Activated naive CD8-positive, alpha-beta T cell treated with anti-CD3 and anti-CD28 coated beads, Interleukin-2, amount 10 ng/mL, durations not matched to agents 7 days and 5 days (primary cell): ENCODE data around the gene CYB561A3. TPM values are rescaled to one million over a fixed set of nuclear protein-coding genes. Genes with fewer than 3 reads are reported as not detected.

Source experiments
- ATAC-seq: fragments of 150-1000 bp; cut with Tn5 transposase; one replicate; pipeline ENCODE4 v1.10.0; 2021; ENCODE audit warnings: low read depth, moderate library complexity
- POLR2A ChIA-PET: fragments of 350-600 bp; sonication (Branson Sonifier 250); formaldehyde crosslinking; loops from one replicate; lab custom pipeline; 2021; ENCODE audit warnings: antibody characterized with exemption; lab: Charles Lee
- DNase-seq: peaks from one replicate; pipeline ENCODE4 v3.0.0; 2021
- H3K27ac Mint-ChIP-seq: one replicate; pipeline ENCODE4 v1.8.0; 2022; ENCODE audit warnings: mild to moderate bottlenecking, mixed read lengths
- H3K27me3 Mint-ChIP-seq: one replicate; pipeline ENCODE4 v1.8.0; 2022; ENCODE audit warnings: mild to moderate bottlenecking, moderate library complexity, mixed read lengths
- H3K36me3 Mint-ChIP-seq: one replicate; pipeline ENCODE4 v1.8.0; 2021; ENCODE audit warnings: mild to moderate bottlenecking, mixed read lengths
- H3K4me1 Mint-ChIP-seq: one replicate; pipeline ENCODE4 v1.8.0; 2021; ENCODE audit warnings: mixed read lengths
- H3K4me3 Mint-ChIP-seq: one replicate; pipeline ENCODE4 v1.8.0; 2022; ENCODE audit warnings: mild to moderate bottlenecking, moderate library complexity, mixed read lengths
- H3K9me3 Mint-ChIP-seq: one replicate; pipeline ENCODE4 v1.8.0; 2021; ENCODE audit warnings: mixed read lengths
- total RNA-seq, 2 experiments: library from RNA; stranded (reverse); gene quantifications; one replicate each; pipeline ENCODE4 v1.2.3, GENCODE V29; 2021

The CYB561A3 gene
- total RNA-seq, 2 experiments from 2014 or later = 43.6 to 44.7 TPM

DNA sequence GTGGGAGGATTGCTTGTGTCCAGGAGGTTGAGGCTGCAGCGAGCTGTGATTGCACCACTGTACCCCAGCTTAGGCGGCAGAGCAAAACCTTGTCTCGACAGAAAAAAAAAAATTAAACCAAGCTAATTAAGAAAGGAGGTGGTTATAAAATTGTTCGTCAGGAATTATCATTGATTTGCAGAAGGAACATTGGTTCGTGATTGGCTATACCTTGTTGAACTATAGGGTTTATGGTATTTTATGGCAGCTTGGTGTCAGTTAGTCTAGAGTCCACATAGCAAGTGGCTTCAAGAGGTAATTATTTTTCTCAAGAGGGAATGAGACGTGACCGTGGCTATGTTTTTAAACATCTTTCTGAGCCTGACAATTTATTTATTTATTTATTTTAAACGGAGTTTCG, 19.2 kb upstream of the CYB561A3 start:
- ATAC-seq = no peak
- no peak for DNase-seq
- no peak overlapping the region for H3K4me3 Mint-ChIP-seq

DNA sequence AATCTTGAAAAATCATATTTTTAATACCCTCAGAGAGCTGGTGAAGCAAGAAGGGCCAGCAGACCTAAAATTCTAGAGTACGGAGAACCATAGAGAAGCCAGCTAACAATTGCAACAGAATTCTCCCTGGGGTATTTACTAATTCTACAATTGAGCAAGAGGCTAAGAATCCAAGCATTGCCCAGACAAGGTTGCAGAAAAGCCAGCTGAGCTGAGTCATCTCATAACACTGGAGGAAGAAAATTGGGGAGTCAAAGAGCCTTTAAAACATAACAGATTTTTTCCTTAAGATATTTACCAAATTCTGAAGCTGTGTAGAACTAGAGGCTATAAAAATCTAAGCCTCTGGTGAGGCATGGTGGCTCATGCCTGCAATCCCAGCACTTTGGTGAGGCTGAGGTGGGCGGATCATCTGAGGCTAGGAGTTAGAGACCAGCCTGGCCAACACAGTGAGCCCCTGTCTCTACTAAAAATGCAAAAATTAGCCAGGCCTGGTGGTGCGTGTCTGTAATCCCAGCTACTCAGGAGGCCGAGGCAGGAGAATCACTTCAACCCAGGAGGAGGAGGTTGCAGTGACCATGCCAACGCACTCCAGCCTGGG, 17.1 kb upstream of the CYB561A3 start:
- no peak overlapping the region for H3K4me3 Mint-ChIP-seq
- H3K27me3 Mint-ChIP-seq = no peaks in the 10 kb centered on the region
- POLR2A ChIA-PET = interaction anchor here (1.2 kb wide), 1 partner anchor 17 kb away, joined by 5 read pairs; the partner anchor contains the start of genes CYB561A3 and TMEM138
- peaks cover 12% of the 10 kb centered on the region for H3K36me3 Mint-ChIP-seq
- no peaks in the 10 kb centered on the region for H3K4me1 Mint-ChIP-seq
- DNase-seq (no peak), ATAC-seq (no peak)
- peaks cover 2% of the 10 kb centered on the region for H3K9me3 Mint-ChIP-seq
- no peak overlapping the region for H3K27ac Mint-ChIP-seq

More for the DNA sequence above, 19.2 kb upstream of the CYB561A3 start:
- H3K36me3 Mint-ChIP-seq = no peaks in the 10 kb centered on the region
- no peaks in the 10 kb centered on the region for H3K27me3 Mint-ChIP-seq
- peaks cover 3% of the 10 kb centered on the region for H3K4me1 Mint-ChIP-seq
- POLR2A ChIA-PET = interaction anchor here (1.4 kb wide), 1 partner anchor 45 kb away, joined by 5 read pairs; no protein-coding TSS in a partner anchor
- H3K9me3 Mint-ChIP-seq = no peaks in the 10 kb centered on the region
- H3K27ac Mint-ChIP-seq = no peak overlapping the region

DNA sequence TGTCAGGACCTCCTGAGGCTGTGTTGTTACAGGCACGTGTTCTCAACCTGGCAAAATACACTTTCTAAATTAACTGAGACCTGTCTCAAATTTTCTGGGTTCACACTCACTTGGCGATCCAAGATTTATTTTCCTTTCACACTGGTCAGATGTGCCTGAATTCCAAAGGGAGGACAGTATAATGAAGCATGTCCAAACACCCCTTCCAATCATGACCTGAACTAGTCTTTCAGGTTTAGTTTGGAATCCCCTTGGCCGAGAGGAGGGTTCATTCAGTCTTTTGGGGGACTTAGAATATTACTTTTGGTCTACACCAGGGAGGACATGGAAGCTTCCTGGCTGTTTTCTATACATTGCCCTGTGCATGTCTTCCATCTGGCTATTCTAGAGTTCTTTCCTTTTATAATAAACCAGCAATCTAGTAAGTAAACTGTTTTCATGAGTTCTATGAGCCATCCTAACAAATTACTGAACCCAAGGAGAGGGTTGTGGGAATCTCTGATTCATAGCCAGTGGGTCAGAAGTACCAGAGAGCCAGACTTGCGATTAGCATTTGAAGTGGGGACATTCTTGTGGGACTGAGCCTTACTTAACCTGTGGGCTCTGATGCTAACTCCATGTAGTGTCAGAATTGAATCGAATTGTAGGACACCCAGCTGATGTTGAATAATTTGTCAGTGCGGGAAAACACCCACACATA, 15.9 kb upstream of the CYB561A3 start:
- DNase-seq = no peak
- H3K27ac Mint-ChIP-seq = no peak overlapping the region
- H3K4me3 Mint-ChIP-seq = no peak overlapping the region
- peaks cover 16% of the 10 kb centered on the region for H3K36me3 Mint-ChIP-seq
- no peaks in the 10 kb centered on the region for H3K27me3 Mint-ChIP-seq
- H3K4me1 Mint-ChIP-seq = no peaks in the 10 kb centered on the region
- ATAC-seq = no peak
- peaks cover 2% of the 10 kb centered on the region for H3K9me3 Mint-ChIP-seq
- POLR2A ChIA-PET = interaction anchor here (1.2 kb wide), 1 partner anchor 15 kb away, joined by 5 read pairs; the partner anchor contains the start of genes CYB561A3 and TMEM138

DNA sequence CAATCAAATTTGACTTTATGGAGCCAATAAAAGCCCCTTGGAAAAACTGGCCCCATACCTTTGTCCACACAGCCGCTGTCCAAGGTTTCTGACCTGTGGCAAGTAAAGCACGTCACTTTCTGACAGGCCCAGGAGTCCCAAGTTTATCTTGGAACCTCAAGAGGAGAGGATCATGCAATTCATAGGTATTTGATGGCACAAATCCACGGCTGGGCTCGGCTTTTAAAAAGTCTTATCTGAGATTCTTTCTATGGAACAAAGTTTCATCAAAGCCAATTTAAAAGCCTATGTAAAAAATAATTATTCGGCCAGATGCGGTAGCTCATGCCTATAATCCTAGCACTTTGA, 14.1 kb upstream of the CYB561A3 start:
- ATAC-seq = no peak
- H3K27ac Mint-ChIP-seq = no peak overlapping the region
- H3K9me3 Mint-ChIP-seq = peaks cover 2% of the 10 kb centered on the region
- no peaks in the 10 kb centered on the region for H3K27me3 Mint-ChIP-seq
- no peak for DNase-seq
- H3K4me1 Mint-ChIP-seq = no peaks in the 10 kb centered on the region
- POLR2A ChIA-PET = no interaction called here
- peaks cover 25% of the 10 kb centered on the region for H3K36me3 Mint-ChIP-seq
- H3K4me3 Mint-ChIP-seq = no peak overlapping the region

- Mint-ChIP-seq H3K4me3 (no peak overlapping the region), H3K27ac (no peak overlapping the region), H3K36me3 (peaks cover 45% of the 10 kb centered on the region), H3K9me3 (peaks cover 2% of the 10 kb centered on the region), H3K4me1 (peaks cover 8% of the 10 kb centered on the region), H3K27me3 (no peaks in the 10 kb centered on the region)
- DNase-seq (no peak), ATAC-seq (no peak)
- POLR2A ChIA-PET = interaction anchor here (1.3 to 3.7 kb wide), 2 partner anchors 11 to 39 kb away, joined by 3 to 17 read pairs; partner anchors contain the start of genes CYB561A3 and TMEM138
Measured at GRCh38 chr11:61372659-61373420, 11.2 kb upstream of the CYB561A3 start.

- H3K27me3 Mint-ChIP-seq = no peaks in the 10 kb centered on the region
Measured at GRCh38 chr11:61370349-61371005, 8.8 kb upstream of the CYB561A3 start.

DNA sequence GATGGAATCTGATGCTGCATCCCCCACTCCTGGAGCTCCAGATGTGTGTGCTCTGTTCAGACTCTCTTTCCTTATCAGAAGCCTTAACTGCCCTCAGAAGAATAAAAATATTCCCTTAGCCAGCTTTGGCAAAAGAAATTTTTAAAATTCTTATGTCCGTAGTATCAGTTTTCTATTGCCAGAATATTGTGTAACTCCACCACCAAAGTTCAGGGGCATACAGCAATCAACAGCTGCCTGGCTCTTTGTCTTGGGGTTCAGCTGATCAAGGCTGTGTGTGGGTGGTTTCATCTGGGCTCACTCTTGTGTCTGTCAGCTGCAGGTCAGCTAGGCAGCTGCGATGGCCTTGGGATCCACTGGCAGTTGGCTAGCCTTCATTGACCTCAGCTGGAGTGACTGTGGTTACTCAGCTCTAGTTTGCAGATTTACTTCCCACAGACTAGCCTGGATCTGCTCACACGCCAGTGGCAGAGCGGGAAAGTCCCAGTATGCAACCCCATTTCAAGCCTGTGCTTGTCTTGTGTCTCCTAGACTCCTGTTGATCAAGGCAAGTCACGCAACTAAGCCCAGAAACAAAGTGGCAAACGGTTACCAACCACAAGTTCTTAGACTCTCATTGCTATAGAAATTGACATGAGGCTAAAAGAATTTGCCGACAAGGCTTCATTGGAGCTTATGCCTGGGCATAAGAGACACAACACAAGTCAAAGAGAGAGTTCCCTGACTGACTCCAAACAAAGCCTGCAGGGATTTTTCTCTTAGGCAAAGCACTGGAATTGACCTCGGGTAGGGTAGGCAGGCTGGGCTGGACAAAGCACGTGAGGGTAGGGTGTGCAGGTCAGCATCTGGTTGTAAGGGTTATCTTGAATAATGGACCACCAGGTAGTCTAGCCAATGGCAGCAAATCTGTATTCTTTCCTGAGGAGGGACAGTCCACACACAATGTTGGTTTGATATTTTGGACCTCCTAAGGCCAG, 8.0 kb upstream of the CYB561A3 start:
- peaks cover 9% of the 10 kb centered on the region for H3K4me1 Mint-ChIP-seq
- H3K27ac Mint-ChIP-seq = no peak overlapping the region
- ATAC-seq (no peak), DNase-seq (no peak)
- peaks cover 39% of the 10 kb centered on the region for H3K36me3 Mint-ChIP-seq
- no peaks in the 10 kb centered on the region for H3K27me3 Mint-ChIP-seq
- POLR2A ChIA-PET = interaction anchor here (3.7 kb wide), 1 partner anchor 8 kb away, joined by 17 read pairs; the partner anchor contains the start of genes CYB561A3 and TMEM138
- H3K4me3 Mint-ChIP-seq = no peak overlapping the region
- H3K9me3 Mint-ChIP-seq = no peaks in the 10 kb centered on the region

More at GRCh38 chr11:61370349-61371005, 8.8 kb upstream of the CYB561A3 start:
- POLR2A ChIA-PET = interaction anchor here (3.7 kb wide), 1 partner anchor 9 kb away, joined by 17 read pairs; the partner anchor contains the start of genes CYB561A3 and TMEM138
- Mint-ChIP-seq H3K36me3 (peaks cover 45% of the 10 kb centered on the region), H3K4me1 (peaks cover 9% of the 10 kb centered on the region), H3K4me3 (no peak overlapping the region), H3K9me3 (peaks cover 2% of the 10 kb centered on the region), H3K27ac (no peak overlapping the region)
- ATAC-seq (peak; percentile 33), DNase-seq (no peak)

DNA sequence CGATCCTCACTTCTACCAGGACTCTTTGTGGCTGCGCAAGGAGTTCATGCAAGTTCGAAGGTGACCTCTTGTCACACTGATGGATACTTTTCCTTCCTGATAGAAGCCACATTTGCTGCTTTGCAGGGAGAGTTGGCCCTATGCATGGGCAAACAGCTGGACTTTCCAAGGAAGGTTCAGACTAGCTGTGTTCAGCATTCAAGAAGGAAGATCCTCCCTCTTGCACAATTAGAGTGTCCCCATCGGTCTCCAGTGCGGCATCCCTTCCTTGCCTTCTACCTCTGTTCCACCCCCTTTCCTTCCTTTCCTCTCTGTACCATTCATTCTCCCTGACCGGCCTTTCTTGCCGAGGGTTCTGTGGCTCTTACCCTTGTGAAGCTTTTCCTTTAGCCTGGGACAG, 7.0 kb upstream of the CYB561A3 start:
- H3K27ac Mint-ChIP-seq = no peak overlapping the region

GRCh38 chr11:61367406-61367805, 5.7 kb upstream of the CYB561A3 start:
- H3K36me3 Mint-ChIP-seq = peaks cover 32% of the 10 kb centered on the region
- no peak overlapping the region for H3K4me3 Mint-ChIP-seq
- no peak overlapping the region for H3K27ac Mint-ChIP-seq
- POLR2A ChIA-PET = no interaction called here
- ATAC-seq = no peak
- no peak for DNase-seq
- H3K9me3 Mint-ChIP-seq = no peaks in the 10 kb centered on the region
- peaks cover 22% of the 10 kb centered on the region for H3K4me1 Mint-ChIP-seq
- H3K27me3 Mint-ChIP-seq = no peaks in the 10 kb centered on the region

More for the DNA sequence above, 7.0 kb upstream of the CYB561A3 start:
- POLR2A ChIA-PET = no interaction called here
- H3K27me3 Mint-ChIP-seq = no peaks in the 10 kb centered on the region
- no peak for ATAC-seq
- no peaks in the 10 kb centered on the region for H3K9me3 Mint-ChIP-seq
- H3K36me3 Mint-ChIP-seq = peaks cover 38% of the 10 kb centered on the region
- no peak overlapping the region for H3K4me3 Mint-ChIP-seq
- DNase-seq = no peak
- H3K4me1 Mint-ChIP-seq = peaks cover 13% of the 10 kb centered on the region

GRCh38 chr11:61364012-61364675, 2.5 kb upstream of the CYB561A3 start:
- Mint-ChIP-seq H3K9me3 (no peaks in the 10 kb centered on the region), H3K36me3 (peaks cover 11% of the 10 kb centered on the region), H3K27me3 (no peaks in the 10 kb centered on the region), H3K4me1 (peaks cover 30% of the 10 kb centered on the region), H3K27ac (peak overlapping the region; percentile 94), H3K4me3 (peak overlapping the region; percentile 95)
- ATAC-seq = no peak
- POLR2A ChIA-PET = interaction anchor here (0.7 to 3.7 kb wide), 2 partner anchors 28 kb away, joined by 4 to 36 read pairs; partner anchors contain the start of gene TMEM216
- no peak for DNase-seq

GRCh38 chr11:61362542-61362875, 827 bp upstream of the CYB561A3 start:
- H3K27me3 Mint-ChIP-seq = no peaks in the 10 kb centered on the region
- H3K9me3 Mint-ChIP-seq = no peaks in the 10 kb centered on the region
- peaks cover 32% of the 10 kb centered on the region for H3K4me1 Mint-ChIP-seq
- DNase-seq = no peak
- POLR2A ChIA-PET = interaction anchor here (0.7 to 3.7 kb wide), 15 partner anchors 8 to 1302 kb away, joined by 3 to 36 read pairs (median 11); partner anchors contain the start of genes C11orf98, CPSF7, DDB1 and SDHAF2
- peak overlapping the region; percentile 95 for H3K4me3 Mint-ChIP-seq
- peaks cover 2% of the 10 kb centered on the region for H3K36me3 Mint-ChIP-seq
- H3K27ac Mint-ChIP-seq = peak overlapping the region; percentile 94
- ATAC-seq = peak; percentile 28
